PC-3 (cell line): ENCODE measurements around the gene HOXA2. TPM values are rescaled to one million over a fixed set of nuclear protein-coding genes. Genes with fewer than 3 reads are reported as not detected.

ENCODE experiments used
- ATAC-seq: fragments of 200-7000 bp; cut with Tn5 transposase; 2 replicates; pipeline ENCODE4 v1.9.1; 2020; ENCODE audit warnings: mild to moderate bottlenecking, moderate library complexity
- BruUV-seq: library from RNA; stranded (reverse); fragments of 400-500 nt; replicated peaks from 2 replicates; lab custom pipeline; 2021; lab: Mats Ljungman, UMichigan
- CTCF ChIA-PET: fragments of 300-600 bp; sonication (Branson Sonifier 250); formaldehyde crosslinking; loops from one replicate; lab custom pipeline; 2022; ENCODE audit warnings: antibody characterized with exemption; lab: Charles Lee
- POLR2A ChIA-PET: fragments of 300-600 bp; sonication (Branson Sonifier 250); formaldehyde crosslinking; loops from one replicate; lab custom pipeline; 2022; ENCODE audit warnings: antibody characterized with exemption; ENCODE audit not compliant: unreplicated experiment; lab: Charles Lee
- DNase-seq: peaks from one replicate; pipeline ENCODE4 v3.0.0-alpha.2; 2015
- H2AFZ ChIP-seq: fragments of 300-600 bp; sonication (generic); 2 replicates; pipeline ENCODE4 v1.6.0; 2016; ENCODE audit warnings: antibody characterized with exemption, low read length
- H3F3A ChIP-seq: fragments of 300-600 bp; sonication (generic); one replicate; pipeline ENCODE4 v1.6.0; 2017; ENCODE audit warnings: antibody characterized with exemption, low read length, control low read depth, mild to moderate bottlenecking; ENCODE audit not compliant: unreplicated experiment
- H3K27ac ChIP-seq: fragments of 300-600 bp; sonication (generic); 2 replicates; pipeline ENCODE4 v1.5.1; 2016; ENCODE audit warnings: mild to moderate bottlenecking, low read length
- H3K27me3 ChIP-seq: fragments of 300-600 bp; sonication (generic); 2 replicates; pipeline ENCODE4 v1.6.1; 2016; ENCODE audit warnings: low read length, mixed read lengths
- H3K36me3 ChIP-seq: fragments of 300-600 bp; sonication (generic); 2 replicates; pipeline ENCODE4 v1.6.1; 2016; ENCODE audit warnings: low read depth, mixed run types, low read length, mixed read lengths
- H3K4me1 ChIP-seq: fragments of 300-600 bp; sonication (generic); 2 replicates; pipeline ENCODE4 v1.5.1; 2016; ENCODE audit warnings: low read length; ENCODE audit not compliant: insufficient read depth
- H3K4me2 ChIP-seq: fragments of 300-600 bp; sonication (generic); 2 replicates; pipeline ENCODE4 v1.6.0; 2016; ENCODE audit warnings: low read length
- H3K4me3 ChIP-seq: fragments of 300-600 bp; sonication (generic); 2 replicates; pipeline ENCODE4 v1.5.1; 2016; ENCODE audit warnings: mild to moderate bottlenecking, low read length, mixed read lengths
- H3K79me2 ChIP-seq: fragments of 300-600 bp; sonication (generic); 2 replicates; pipeline ENCODE4 v1.6.1; 2017; ENCODE audit warnings: low read length, mixed read lengths
- H3K9ac ChIP-seq: fragments of 300-600 bp; sonication (generic); 2 replicates; pipeline ENCODE4 v1.6.0; 2016; ENCODE audit warnings: mild to moderate bottlenecking, low read length
- H3K9me2 ChIP-seq: fragments of 300-600 bp; sonication (generic); replicated peaks from 2 replicates; pipeline ENCODE4 v1.6.1; 2016; ENCODE audit warnings: mixed run types, low read length, mixed read lengths
- H3K9me3 ChIP-seq: fragments of 300-600 bp; sonication (generic); 2 replicates; pipeline ENCODE4 v1.6.1; 2016; ENCODE audit warnings: low read length, mixed read lengths
- H4K20me1 ChIP-seq: fragments of 300-600 bp; sonication (generic); 2 replicates; pipeline ENCODE4 v1.6.1; 2016; ENCODE audit warnings: low read length, mixed read lengths
- CTCF ChIP-seq: fragments of 300-600 bp; sonication (generic); conservative IDR thresholded peaks from 2 replicates; pipeline ENCODE4 v1.5.1; 2017; ENCODE audit warnings: antibody characterized with exemption, low read depth, mild to moderate bottlenecking, low read length
- EZH2 ChIP-seq: fragments of 300-600 bp; sonication (generic); IDR thresholded peaks from one replicate; pipeline ENCODE4 v1.6.1; 2017; ENCODE audit warnings: antibody characterized with exemption, mild to moderate bottlenecking, low read length; ENCODE audit not compliant: unreplicated experiment
- EZH2phosphoT487 ChIP-seq: fragments of 300-600 bp; sonication (generic); IDR thresholded peaks from 2 replicates; pipeline ENCODE4 v1.6.1; 2018; ENCODE audit warnings: mild to moderate bottlenecking, antibody characterized with exemption, low read length, borderline replicate concordance
- intact Hi-C: fragments of 100-400 bp; cut with micrococcal nuclease; formaldehyde crosslinking; loops from 2 replicates; pipeline ENCODE4 v1.9.0; 2023
- total RNA-seq: library from RNA; depleted of rRNA; stranded (reverse); fragments of >200 nt; gene quantifications from 2 replicates; pipeline ENCODE4 v1.2.3, GENCODE V29; 2014

Gene HOXA2
- total RNA-seq, 1 experiment from 2014 or later = 0.07 TPM

GRCh38 chr7:27150568-27151340 lies 48.3 kb upstream of the HOXA2 start:
- Histone ChIP-seq H3K27ac (peak overlapping the region; percentile 84), H3K9me3 (no peaks in the 10 kb centered on the region), H3K9me2 (no peaks in the 10 kb centered on the region), H2AFZ (peak overlapping the region; percentile 74), H3K4me1 (peaks cover 34% of the 10 kb centered on the region), H3K9ac (peak overlapping the region; percentile 73), H3K79me2 (peaks cover 71% of the 10 kb centered on the region), H3K27me3 (no peaks in the 10 kb centered on the region), H3K36me3 (no peaks in the 10 kb centered on the region), H3K4me3 (peak overlapping the region; percentile 78), H4K20me1 (no peaks in the 10 kb centered on the region), H3K4me2 (peak overlapping the region; percentile 92), H3F3A (no peaks in the 10 kb centered on the region)
- TF ChIP-seq CTCF (peak; percentile 82), EZH2phosphoT487 (no peak), EZH2 (no peak)
- CTCF ChIA-PET = interaction anchor here (0.5 to 1.4 kb wide), 5 partner anchors 10 to 451 kb away, joined by 3 to 17 read pairs (median 4); partner anchors contain the start of gene HOXA11
- ATAC-seq (peak; percentile 33), DNase-seq (peak; percentile 86)
- POLR2A ChIA-PET = interaction anchor here (0.6 to 1.4 kb wide), 3 partner anchors 16 to 288 kb away, joined by 3 to 6 read pairs (median 4); no protein-coding TSS in a partner anchor
- intact Hi-C loops = loop anchor here (1.0 to 2.0 kb wide), 3 partner anchors 286 to 296 kb away; partner anchors contain the start of gene SKAP2
- TSS peak; percentile 41 for BruUV-seq

GRCh38 chr7:27149842-27150567 lies 47.5 kb upstream of the HOXA2 start:
- DNase-seq = peak; percentile 26

More at GRCh38 chr7:27149842-27150567, 47.5 kb upstream of the HOXA2 start:
- ATAC-seq = peak; percentile 7
- H3F3A ChIP-seq = no peaks in the 10 kb centered on the region
- H3K79me2 ChIP-seq = peaks cover 71% of the 10 kb centered on the region
- no TSS peak for BruUV-seq
- ChIA-PET CTCF (interaction anchor here (0.6 to 1.4 kb wide), 2 partner anchors 11 to 256 kb away, joined by 4 to 17 read pairs; no protein-coding TSS in a partner anchor), POLR2A (interaction anchor here (0.5 to 1.4 kb wide), 2 partner anchors 16 to 30 kb away, joined by 4 to 6 read pairs; no protein-coding TSS in a partner anchor)
- H3K4me3 ChIP-seq = peak overlapping the region; percentile 78
- H2AFZ ChIP-seq = peak overlapping the region; percentile 59
- no peaks in the 10 kb centered on the region for H3K9me3 ChIP-seq
- no peaks in the 10 kb centered on the region for H4K20me1 ChIP-seq
- H3K27me3 ChIP-seq = no peaks in the 10 kb centered on the region
- H3K4me2 ChIP-seq = peak overlapping the region; percentile 92
- peak overlapping the region; percentile 84 for H3K27ac ChIP-seq
- H3K4me1 ChIP-seq = peaks cover 29% of the 10 kb centered on the region
- H3K9ac ChIP-seq = peak overlapping the region; percentile 73
- H3K9me2 ChIP-seq = no peaks in the 10 kb centered on the region
- TF ChIP-seq EZH2phosphoT487 = no peak
- peaks cover 6% of the 10 kb centered on the region; the same call in 1 of the 2 replicates for H3K36me3 ChIP-seq
- intact Hi-C loops = loop anchor here (1.0 to 2.0 kb wide), 7 partner anchors 15 to 295 kb away; partner anchors contain the start of genes HOXA9 and SKAP2
